RKO (cell line): ENCODE measurements around the gene ITGB5.

Experiments
- DNase-seq: peaks from one replicate; pipeline ENCODE4 v3.0.0-alpha.2; 2016; ENCODE audit warnings: low spot score

Gene ITGB5

GRCh38 chr3:124748560-124749198 is 138.5 kb downstream of the ITGB5 start:
- DNase-seq = no peak

DNA sequence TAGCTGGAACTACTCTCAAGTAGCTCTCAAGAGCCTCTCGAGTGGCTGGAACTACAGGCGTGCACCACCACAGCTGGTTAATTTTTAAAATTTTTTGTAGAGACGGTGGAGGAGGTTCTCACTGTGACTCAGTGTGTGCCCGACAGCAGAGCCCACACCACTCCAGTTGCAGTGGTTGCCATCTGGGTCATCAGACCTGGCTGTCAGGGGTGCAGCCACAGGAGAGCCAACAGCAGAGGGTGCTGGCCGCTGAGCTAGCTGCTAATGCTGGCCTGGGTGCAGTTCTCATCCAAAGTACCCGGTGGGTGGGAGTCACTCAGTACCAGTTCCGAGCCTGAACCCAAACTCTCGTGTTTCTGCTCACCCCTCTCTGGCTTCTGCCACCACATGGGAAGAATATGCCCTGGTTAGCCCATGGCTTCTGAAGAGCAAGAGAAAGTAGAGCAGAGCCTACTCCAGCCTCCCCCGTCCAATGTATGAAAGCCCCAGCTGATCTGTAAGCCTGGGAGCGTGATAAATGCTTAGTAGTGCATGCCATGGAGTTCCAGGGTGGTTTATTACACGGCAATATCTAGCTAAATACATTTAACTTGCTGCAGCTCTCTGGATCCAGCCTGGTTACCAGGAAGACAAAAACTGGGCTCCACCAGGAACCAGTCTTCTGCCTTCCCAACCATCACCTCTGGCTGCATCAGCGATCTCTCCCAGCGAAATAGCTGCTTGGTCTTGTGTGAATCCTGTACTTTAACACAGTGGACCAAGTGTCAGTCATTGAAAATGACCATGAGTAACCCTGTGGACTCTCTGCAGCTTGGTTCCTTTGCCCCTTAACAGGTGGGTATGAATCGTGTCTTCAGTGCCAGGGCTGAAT is 139.8 kb downstream of the ITGB5 start:
- no peak for DNase-seq

GRCh38 chr3:124745756-124746155 is 141.4 kb downstream of the ITGB5 start:
- DNase-seq = no peak

GRCh38 chr3:124741027-124741426 is 146.1 kb downstream of the ITGB5 start:
- no peak for DNase-seq

GRCh38 chr3:124731760-124732159 is 155.4 kb downstream of the ITGB5 start:
- peak; percentile 11 for DNase-seq

DNA sequence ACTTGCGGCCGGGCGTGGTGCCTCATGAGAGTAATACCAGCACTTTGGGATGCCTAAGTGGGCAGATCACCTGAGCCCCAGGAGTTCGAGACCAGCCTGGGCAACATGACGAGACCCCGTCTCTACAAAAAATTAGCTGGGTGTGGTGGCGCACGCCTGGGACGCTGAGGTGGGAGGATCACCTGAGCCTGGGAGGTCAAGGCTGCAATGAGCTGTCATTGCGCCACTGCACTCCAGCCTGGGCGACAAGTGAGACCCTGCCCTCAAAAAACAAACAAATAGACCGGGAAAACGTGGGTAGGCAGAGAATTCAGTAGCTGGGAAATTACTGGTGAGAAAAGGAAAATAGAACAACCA is 156.2 kb downstream of the ITGB5 start:
- DNase-seq = no peak

DNA sequence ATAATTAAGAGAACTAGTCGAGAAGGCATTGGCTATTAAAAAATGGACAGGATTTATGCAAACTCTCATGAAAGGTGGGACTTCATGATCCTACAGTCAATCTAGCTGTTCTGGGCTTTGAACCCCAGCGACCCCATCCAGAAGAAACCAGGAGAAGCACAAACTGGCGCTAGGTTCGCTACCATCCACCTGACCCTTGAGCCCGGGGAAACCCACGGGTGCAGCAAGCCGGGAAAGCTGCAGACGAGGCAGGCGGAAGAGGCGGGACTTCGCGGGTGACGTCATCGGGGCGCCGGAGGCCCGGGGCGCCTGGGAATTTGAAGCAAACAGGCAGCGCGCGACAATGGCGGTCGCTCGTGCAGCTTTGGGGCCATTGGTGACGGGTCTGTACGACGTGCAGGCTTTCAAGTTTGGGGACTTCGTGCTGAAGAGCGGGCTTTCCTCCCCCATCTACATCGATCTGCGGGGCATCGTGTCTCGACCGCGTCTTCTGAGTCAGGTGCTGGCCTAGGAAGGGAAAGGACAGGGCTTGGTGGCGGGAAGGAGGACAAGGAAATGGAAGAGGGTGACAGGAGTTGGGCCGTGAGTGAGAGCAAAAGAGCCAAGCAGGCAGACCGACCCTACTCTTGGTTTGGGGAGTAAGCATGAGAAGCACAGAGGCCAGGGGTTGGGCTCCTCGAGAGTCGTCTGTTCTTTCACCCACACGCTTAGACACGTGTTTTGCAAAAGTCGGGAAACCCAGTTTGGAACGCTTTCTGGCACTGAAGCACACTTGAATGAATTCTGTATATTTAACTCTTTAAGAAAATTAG is 156.8 kb downstream of the ITGB5 start, which contains the start of gene UMPS:
Gene UMPS, plus strand, starts transcription at position 324 of the 812 bp plus-strand sequence. Its CDS starts 20 bp downstream, at position 344.
- peak; percentile 89 for DNase-seq

- no peak for DNase-seq
These were observed 164.6 kb downstream of the ITGB5 start for GRCh38 chr3:124722589-124722988.

DNA sequence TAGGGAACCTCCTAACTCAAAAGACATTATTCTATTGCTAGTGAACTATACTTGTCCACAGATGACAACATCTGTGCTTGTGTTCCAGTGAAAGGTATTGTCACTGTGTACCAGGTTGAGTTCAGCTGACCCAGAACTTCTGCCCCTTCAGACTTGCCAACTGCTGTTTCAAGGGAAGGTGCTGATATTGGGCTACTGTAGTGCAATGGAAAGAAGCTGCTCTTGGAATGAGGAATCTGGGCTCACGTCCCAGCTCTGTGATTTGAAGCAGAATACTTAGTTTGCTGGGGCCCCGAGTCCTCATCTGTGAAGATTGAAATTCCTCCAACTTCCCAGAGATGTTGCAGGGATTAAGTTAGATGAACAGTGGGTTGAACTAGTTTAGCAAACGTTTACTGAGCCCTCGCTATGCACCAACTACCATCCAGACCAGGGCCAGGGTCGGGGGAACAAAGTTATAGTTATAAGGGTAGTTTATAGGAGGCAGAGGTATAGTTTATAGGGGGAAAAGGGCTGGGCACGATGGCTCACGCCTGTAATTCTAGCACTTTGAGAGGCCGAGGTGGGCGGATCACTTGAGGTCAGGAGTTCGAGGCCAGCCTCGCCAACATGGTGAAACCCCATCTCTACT is 172.8 kb downstream of the ITGB5 start:
- DNase-seq = no peak
